Panc1 (cell line): ENCODE measurements around the gene SYNDIG1L. TPM values are rescaled to one million over a fixed set of nuclear protein-coding genes. Genes with fewer than 3 reads are reported as not detected.

Experiments
- ATAC-seq: fragments of 200-7000 bp; cut with Tn5 transposase; 2 replicates; pipeline ENCODE4 v1.9.1; 2020; ENCODE audit warnings: mild to moderate bottlenecking, moderate library complexity
- BruUV-seq: library from RNA; stranded (reverse); fragments of 400-500 nt; replicated peaks from 2 replicates; lab custom pipeline; 2021; lab: Mats Ljungman, UMichigan
- CTCF ChIA-PET: fragments of 300-600 bp; sonication (Branson Sonifier 250); formaldehyde crosslinking; loops from one replicate; lab custom pipeline; 2022; ENCODE audit warnings: antibody characterized with exemption; lab: Charles Lee
- POLR2A ChIA-PET: fragments of 300-600 bp; sonication (Branson Sonifier 250); formaldehyde crosslinking; loops from one replicate; lab custom pipeline; 2022; ENCODE audit warnings: antibody characterized with exemption; lab: Charles Lee
- DNase-seq: peaks from one replicate; pipeline ENCODE4 v3.0.0-alpha.2; 2010; ENCODE audit warnings: low read depth, low spot score
- H3K27ac ChIP-seq: 2 replicates; pipeline ENCODE4 v1.5.1; 2011; ENCODE audit warnings: mild to moderate bottlenecking, low read length, inconsistent platforms
- H3K27me3 ChIP-seq: fragments of 200-500 bp; sonication (Bioruptor generic); 2 replicates; pipeline ENCODE4 v1.6.0; 2014; ENCODE audit warnings: low read length, inconsistent platforms; ENCODE audit not compliant: control insufficient read depth, insufficient read depth
- H3K36me3 ChIP-seq: fragments of 200-500 bp; sonication (Bioruptor generic); 2 replicates; pipeline ENCODE4 v1.5.1; 2014; ENCODE audit warnings: inconsistent platforms, mild to moderate bottlenecking, low read length, moderate library complexity; ENCODE audit not compliant: control insufficient read depth, insufficient read depth
- H3K4me1 ChIP-seq: 2 replicates; pipeline ENCODE4 v1.5.1; 2011; ENCODE audit warnings: inconsistent platforms, mild to moderate bottlenecking, low read length, moderate library complexity; ENCODE audit not compliant: control insufficient read depth, insufficient read depth
- H3K4me3 ChIP-seq, 2 experiments: 2 replicates each; pipeline ENCODE4 v1.5.1; 2011 to 2012; ENCODE audit warnings: low read depth in 2 of 2, low read length in 2 of 2, mild to moderate bottlenecking in 2 of 2, inconsistent platforms in 1 of 2, moderate library complexity in 1 of 2
- H3K9me3 ChIP-seq: fragments of 200-500 bp; sonication (Bioruptor generic); 2 replicates; pipeline ENCODE4 v1.5.1; 2014; ENCODE audit warnings: low read depth, mild to moderate bottlenecking, inconsistent platforms, low read length, moderate library complexity; ENCODE audit not compliant: control insufficient read depth, insufficient read depth
- POLR2AphosphoS5 ChIP-seq: IDR thresholded peaks from 2 replicates; pipeline ENCODE4 v1.6.1; 2012; ENCODE audit warnings: mild to moderate bottlenecking, low read depth, low read length, moderate library complexity
- SIN3A ChIP-seq: IDR thresholded peaks from 2 replicates; pipeline ENCODE4 v1.6.1; 2012; ENCODE audit warnings: low read depth, mild to moderate bottlenecking, low read length, moderate library complexity, borderline replicate concordance; ENCODE audit not compliant: insufficient read depth
- TCF7L2 ChIP-seq: IDR thresholded peaks from 2 replicates; pipeline ENCODE4 v1.6.1; 2011; ENCODE audit warnings: mild to moderate bottlenecking, low read depth, low read length, inconsistent platforms
- in situ Hi-C: cut with HindIII; loops from 2 replicates; pipeline ENCODE4 v1.10.0; 2016; ENCODE audit warnings: low sequenced_read_pairs, low pct_unique_long_range_greater_than_20kb
- intact Hi-C: fragments of 100-400 bp; cut with micrococcal nuclease; formaldehyde crosslinking; loops from one replicate; pipeline ENCODE4 v1.10.0; 2022; ENCODE audit not compliant: unreplicated experiment
- total RNA-seq: library from RNA; stranded (reverse); gene quantifications from one replicate; pipeline ENCODE4 v1.2.1, GENCODE V29; 2021; ENCODE audit not compliant: unreplicated experiment
- TF ChIP-seq, protein P1 (sequence below): fragments of 450-650 bp; IDR thresholded peaks from 2 replicates; pipeline ENCODE4 v1.5.1; 2017; ENCODE audit warnings: mild to moderate bottlenecking
- TF ChIP-seq, protein P2 (sequence below), 2 experiments: IDR thresholded peaks; 2 replicates each; pipeline ENCODE4 v1.6.1; 2011 to 2012; ENCODE audit warnings: low read depth in 2 of 2, control low read depth in 1 of 2, low read length in 1 of 2, mild to moderate bottlenecking in 1 of 2, moderate library complexity in 1 of 2; ENCODE audit not compliant: insufficient read depth in 1 of 2

The SYNDIG1L gene
- total RNA-seq, 1 experiment from 2014 or later = not detected

DNA sequence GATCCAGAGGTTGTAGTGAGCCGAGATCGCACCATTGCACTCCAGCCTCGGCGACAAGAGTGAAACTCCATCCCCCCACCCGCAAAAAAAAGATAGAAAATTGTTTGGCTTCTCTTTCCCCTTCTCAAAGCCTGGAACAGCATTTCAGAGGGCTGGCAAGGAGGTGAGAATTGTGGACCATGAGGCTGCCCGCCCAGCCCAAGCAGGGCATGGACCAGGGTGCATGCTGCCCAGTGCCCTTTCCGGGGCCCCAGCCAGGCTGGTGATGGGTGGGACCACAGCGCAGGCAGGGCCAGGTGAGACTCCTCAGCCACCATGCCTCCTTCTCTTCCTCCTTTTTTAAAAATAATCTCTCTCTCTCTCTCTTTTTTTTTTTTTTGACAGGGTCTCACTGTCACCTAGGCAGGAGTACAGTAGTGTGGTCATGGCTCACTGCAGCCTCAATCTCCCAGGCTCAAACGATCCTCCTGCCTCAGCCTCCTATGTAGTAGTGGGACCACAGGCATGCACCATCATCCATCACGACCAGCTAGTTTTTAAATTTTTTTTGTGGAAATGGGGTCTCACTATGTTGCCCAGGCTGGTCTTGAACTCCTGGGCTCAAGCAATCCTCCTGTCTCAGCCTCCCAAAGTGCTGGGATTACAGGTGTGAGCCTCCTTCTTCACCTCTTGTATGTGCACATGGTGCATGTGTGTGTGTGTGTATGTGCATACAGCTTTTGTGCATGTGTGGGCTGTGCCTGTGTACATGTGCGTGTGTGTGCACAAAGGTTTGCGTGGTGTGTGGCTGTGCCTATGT lies 22.2 kb downstream of the SYNDIG1L start:
- TF ChIP-seq TCF7L2 (no peak), POLR2AphosphoS5 (no peak), SIN3A (no peak)
- TF ChIP-seq, protein P1, sequence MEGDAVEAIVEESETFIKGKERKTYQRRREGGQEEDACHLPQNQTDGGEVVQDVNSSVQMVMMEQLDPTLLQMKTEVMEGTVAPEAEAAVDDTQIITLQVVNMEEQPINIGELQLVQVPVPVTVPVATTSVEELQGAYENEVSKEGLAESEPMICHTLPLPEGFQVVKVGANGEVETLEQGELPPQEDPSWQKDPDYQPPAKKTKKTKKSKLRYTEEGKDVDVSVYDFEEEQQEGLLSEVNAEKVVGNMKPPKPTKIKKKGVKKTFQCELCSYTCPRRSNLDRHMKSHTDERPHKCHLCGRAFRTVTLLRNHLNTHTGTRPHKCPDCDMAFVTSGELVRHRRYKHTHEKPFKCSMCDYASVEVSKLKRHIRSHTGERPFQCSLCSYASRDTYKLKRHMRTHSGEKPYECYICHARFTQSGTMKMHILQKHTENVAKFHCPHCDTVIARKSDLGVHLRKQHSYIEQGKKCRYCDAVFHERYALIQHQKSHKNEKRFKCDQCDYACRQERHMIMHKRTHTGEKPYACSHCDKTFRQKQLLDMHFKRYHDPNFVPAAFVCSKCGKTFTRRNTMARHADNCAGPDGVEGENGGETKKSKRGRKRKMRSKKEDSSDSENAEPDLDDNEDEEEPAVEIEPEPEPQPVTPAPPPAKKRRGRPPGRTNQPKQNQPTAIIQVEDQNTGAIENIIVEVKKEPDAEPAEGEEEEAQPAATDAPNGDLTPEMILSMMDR = no peak
- TF ChIP-seq, protein P2, sequence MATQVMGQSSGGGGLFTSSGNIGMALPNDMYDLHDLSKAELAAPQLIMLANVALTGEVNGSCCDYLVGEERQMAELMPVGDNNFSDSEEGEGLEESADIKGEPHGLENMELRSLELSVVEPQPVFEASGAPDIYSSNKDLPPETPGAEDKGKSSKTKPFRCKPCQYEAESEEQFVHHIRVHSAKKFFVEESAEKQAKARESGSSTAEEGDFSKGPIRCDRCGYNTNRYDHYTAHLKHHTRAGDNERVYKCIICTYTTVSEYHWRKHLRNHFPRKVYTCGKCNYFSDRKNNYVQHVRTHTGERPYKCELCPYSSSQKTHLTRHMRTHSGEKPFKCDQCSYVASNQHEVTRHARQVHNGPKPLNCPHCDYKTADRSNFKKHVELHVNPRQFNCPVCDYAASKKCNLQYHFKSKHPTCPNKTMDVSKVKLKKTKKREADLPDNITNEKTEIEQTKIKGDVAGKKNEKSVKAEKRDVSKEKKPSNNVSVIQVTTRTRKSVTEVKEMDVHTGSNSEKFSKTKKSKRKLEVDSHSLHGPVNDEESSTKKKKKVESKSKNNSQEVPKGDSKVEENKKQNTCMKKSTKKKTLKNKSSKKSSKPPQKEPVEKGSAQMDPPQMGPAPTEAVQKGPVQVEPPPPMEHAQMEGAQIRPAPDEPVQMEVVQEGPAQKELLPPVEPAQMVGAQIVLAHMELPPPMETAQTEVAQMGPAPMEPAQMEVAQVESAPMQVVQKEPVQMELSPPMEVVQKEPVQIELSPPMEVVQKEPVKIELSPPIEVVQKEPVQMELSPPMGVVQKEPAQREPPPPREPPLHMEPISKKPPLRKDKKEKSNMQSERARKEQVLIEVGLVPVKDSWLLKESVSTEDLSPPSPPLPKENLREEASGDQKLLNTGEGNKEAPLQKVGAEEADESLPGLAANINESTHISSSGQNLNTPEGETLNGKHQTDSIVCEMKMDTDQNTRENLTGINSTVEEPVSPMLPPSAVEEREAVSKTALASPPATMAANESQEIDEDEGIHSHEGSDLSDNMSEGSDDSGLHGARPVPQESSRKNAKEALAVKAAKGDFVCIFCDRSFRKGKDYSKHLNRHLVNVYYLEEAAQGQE (IDR thresholded peaks at IDR 0.05; ENCODE audit: insufficient read depth in 1 of 2, low read depth in 2 of 2, low read length in 1 of 2) = no peak
- Histone ChIP-seq H3K4me1 (no peaks in the 10 kb centered on the region; the same call in 1 of the 2 replicates), H3K36me3 (no peaks in the 10 kb centered on the region), H3K4me3 (no peak overlapping the region), H3K9me3 (no peaks in the 10 kb centered on the region), H3K27me3 (no peaks in the 10 kb centered on the region), H3K27ac (no peak overlapping the region)
- BruUV-seq = no TSS peak
- in situ Hi-C loops = no loop called here
- CTCF ChIA-PET = no interaction called here
- intact Hi-C loops = no loop called here
- no peak for ATAC-seq
- DNase-seq = no peak
- POLR2A ChIA-PET = no interaction called here

DNA sequence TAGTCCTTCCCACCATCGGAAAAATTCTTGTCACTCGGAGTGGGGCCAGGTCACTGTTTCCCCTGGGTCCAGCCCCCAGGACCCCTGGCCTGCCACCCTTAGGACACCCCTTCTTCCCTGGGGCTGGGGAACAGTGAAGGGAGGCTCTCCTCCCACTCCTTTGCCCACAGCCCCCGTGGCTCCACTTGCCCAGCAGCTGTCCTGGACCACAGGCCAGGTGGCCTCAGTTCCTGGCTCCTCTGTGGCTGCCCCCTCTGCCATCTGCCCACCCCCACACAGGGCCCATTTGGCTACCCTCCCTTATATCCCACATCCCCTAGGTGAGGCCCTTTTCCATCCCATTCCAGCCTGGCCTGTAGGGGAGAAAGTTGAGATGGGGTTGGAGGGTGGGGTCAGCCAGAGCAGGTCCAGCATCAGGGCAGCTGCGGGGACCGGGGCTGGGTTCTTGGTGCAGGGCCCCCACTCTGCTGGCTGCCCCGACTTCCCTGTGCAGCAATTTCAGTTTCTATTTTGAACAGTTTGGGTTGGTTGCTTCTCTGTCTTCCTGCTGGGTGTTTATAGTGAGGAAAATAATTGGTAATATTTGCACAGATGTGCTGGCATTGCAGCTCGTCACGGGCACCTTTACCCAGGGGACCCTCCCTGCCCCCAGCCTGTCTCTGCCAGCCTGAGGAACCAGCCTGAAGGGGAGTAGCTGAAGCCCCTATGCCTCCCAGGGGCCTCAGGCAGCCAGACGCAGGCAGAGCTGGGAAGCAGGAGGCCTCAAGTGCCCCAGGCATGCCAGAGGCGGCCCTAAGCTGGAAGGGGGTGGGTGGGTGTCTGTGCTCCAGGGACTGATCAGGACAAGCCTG lies 23.4 kb downstream of the SYNDIG1L start:
- no peaks in the 10 kb centered on the region for H3K9me3 ChIP-seq
- intact Hi-C loops (no loop called here), in situ Hi-C loops (no loop called here)
- H3K27me3 ChIP-seq = no peaks in the 10 kb centered on the region
- no peaks in the 10 kb centered on the region; the same call in 1 of the 2 replicates for H3K4me1 ChIP-seq
- DNase-seq (no peak), ATAC-seq (no peak; the same call in 1 of the 2 replicates)
- no TSS peak for BruUV-seq
- CTCF ChIA-PET = no interaction called here
- H3K27ac ChIP-seq = no peak overlapping the region
- H3K4me3 ChIP-seq = no peak overlapping the region
- no peaks in the 10 kb centered on the region for H3K36me3 ChIP-seq
- TF ChIP-seq, protein P2 (IDR thresholded peaks at IDR 0.05; ENCODE audit: insufficient read depth in 1 of 2, low read depth in 2 of 2, low read length in 1 of 2) = no peak
- TF ChIP-seq SIN3A (no peak), POLR2AphosphoS5 (no peak), TCF7L2 (no peak)
- TF ChIP-seq, protein P1 = no peak
- POLR2A ChIA-PET = no interaction called here
